Upper lobe of left lung (tissue), 4 donors: ENCODE data around the gene TAOK1.

Experiments used
- POLR2AphosphoS5 ChIP-seq, 2 donors: sonication (generic); formaldehyde crosslinking; IDR thresholded peaks; one replicate each; pipeline ENCODE4 v1.5.1; 2017; ENCODE audit warnings: antibody characterized with exemption in 2 of 2
- TF ChIP-seq, protein P1 (sequence below), 6 experiments: fragments of 450-650 bp in 4 of 6; fragments of 200-600 bp in 2 of 6; sonication (generic) in 2 of 6; IDR thresholded peaks; one replicate each; pipeline ENCODE4 v1.5.1; 2016 to 2019; ENCODE audit warnings: antibody characterized with exemption in 6 of 6

DNA sequence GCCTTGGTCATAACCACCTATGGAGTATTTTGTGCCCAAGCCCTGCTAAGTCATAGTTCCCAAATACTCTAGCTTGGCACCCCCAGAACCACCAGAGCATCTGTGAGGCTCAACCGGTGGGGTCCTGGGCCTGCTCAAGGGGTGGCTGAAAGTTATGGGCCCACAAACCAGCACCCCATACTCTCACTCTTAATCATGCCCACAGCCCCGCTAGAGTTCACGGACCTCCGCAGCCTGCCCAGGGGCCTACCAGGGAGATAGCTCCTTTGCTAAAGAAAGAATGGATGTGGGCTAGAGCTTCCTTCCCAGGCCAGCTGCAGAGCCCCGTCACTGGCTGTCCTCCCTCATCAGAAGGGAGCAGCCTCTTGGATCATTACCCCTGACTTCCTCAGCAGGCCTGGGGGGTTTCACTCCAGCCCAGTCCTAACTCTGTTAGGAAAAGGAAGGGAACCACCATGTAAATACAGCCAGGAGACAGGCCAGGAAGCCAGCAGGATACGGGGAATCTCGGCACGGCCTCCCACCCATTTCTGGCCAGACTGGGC lies 197.9 kb downstream of the TAOK1 start:
- TF ChIP-seq POLR2AphosphoS5 (IDR thresholded peaks at IDR 0.05) = peak; percentile 31 to 42
- TF ChIP-seq, protein P1, sequence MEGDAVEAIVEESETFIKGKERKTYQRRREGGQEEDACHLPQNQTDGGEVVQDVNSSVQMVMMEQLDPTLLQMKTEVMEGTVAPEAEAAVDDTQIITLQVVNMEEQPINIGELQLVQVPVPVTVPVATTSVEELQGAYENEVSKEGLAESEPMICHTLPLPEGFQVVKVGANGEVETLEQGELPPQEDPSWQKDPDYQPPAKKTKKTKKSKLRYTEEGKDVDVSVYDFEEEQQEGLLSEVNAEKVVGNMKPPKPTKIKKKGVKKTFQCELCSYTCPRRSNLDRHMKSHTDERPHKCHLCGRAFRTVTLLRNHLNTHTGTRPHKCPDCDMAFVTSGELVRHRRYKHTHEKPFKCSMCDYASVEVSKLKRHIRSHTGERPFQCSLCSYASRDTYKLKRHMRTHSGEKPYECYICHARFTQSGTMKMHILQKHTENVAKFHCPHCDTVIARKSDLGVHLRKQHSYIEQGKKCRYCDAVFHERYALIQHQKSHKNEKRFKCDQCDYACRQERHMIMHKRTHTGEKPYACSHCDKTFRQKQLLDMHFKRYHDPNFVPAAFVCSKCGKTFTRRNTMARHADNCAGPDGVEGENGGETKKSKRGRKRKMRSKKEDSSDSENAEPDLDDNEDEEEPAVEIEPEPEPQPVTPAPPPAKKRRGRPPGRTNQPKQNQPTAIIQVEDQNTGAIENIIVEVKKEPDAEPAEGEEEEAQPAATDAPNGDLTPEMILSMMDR (IDR thresholded peaks at IDR 0.05) = no peak
